Measurements from ENCODE around the gene ARFGEF2. TPM values are rescaled to one million over a fixed set of nuclear protein-coding genes. Genes with fewer than 3 reads are reported as not detected.

The ARFGEF2 gene
- total and polyA plus RNA-seq, 2 of the 4 experiments (the other 2 are of a cell fraction) = 10.3 to 39.1 TPM

DNA sequence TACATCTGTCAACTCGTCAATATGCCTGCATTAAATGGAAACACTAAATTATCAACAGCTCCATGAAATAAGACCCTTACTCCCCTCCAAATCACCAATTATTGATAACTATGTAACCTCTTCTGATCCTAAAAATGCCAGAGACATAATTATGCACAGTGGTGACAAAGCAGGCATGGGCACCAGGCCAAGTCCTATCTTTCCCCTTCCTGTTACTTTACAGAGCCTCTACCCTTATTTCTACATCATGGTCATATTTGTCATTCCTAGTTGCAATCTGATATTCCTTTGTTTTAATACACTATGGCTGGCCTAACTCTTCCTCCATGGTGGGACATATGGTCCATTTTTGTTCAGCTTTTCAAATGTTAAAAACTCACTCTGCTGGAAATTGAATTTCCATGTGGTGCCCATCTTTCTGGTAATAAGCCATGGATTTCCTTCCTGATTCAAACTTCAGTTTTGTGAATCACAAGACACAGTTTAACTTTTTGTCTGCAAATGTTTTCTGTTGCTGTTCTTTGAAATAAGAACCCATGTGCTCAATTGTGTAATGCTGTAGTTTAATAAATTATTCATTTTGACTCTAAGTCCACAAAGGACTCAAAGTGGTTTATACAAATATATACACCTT lies 41.8 kb upstream of the ARFGEF2 start:
- in situ Hi-C loops (cut with MboI; ENCODE audit: low sequenced_read_pairs) = loop anchor here (25.0 kb wide), 1 partner anchor 92 kb away; no protein-coding TSS in a partner anchor
- BruUV-seq (replicated peaks) = no TSS peak
- no peak for DNase-seq

More for the DNA sequence above, 41.8 kb upstream of the ARFGEF2 start:
- Histone ChIP-seq H2BK5ac (ENCODE audit: low read depth, low read length, poor library complexity, severe bottlenecking) (no peak overlapping the region), H3K56ac (ENCODE audit: extremely low read depth, insufficient read depth, low read length) (no peak overlapping the region), H3K18ac (ENCODE audit: low read depth, low read length) (no peak overlapping the region), H3K4me2 (ENCODE audit: low read depth, low read length) (no peak overlapping the region), H3K36me3 (ENCODE audit: control insufficient read depth, insufficient read depth, low read length) (no peaks in the 10 kb centered on the region), H4K91ac (ENCODE audit: insufficient read depth, low read depth, low read length) (no peak overlapping the region), H3K27ac (ENCODE audit: insufficient read depth, low read length) (no peak overlapping the region), H3K14ac (replicated peaks; ENCODE audit: low read depth, low read length) (no peak overlapping the region), H3K27me3 (ENCODE audit: control insufficient read depth, insufficient read depth, low read length) (peaks cover 10% of the 10 kb centered on the region), H4K5ac (ENCODE audit: low read depth, low read length) (no peak overlapping the region), H3K23ac (ENCODE audit: low read depth, low read length) (no peak overlapping the region), H2BK120ac (ENCODE audit: low read depth, low read length) (no peak overlapping the region), H4K8ac (ENCODE audit: low read depth in 2 of 2, low read length in 2 of 2) (no peak overlapping the region), H3K4ac (ENCODE audit: low read depth, low read length) (no peak overlapping the region), H3K4me3 (ENCODE audit: insufficient read depth, low read depth, low read length) (no peak overlapping the region), H2AFZ (replicated peaks; ENCODE audit: low read length, poor library complexity) (no peak overlapping the region), H2AK5ac (ENCODE audit: low read depth, low read length) (no peak overlapping the region), H2BK15ac (ENCODE audit: low read depth, low read length) (no peak overlapping the region), H3K9me3 (ENCODE audit: control insufficient read depth, insufficient read depth, low read length) (0 out of 2 replicates have a peak, but pooled peaks cover 2% of the 10 kb centered on the region), H2AK9ac (replicated peaks; ENCODE audit: low read depth, low read length, poor library complexity) (no peak overlapping the region), H3K4me1 (ENCODE audit: control insufficient read depth, insufficient read depth, low read length) (no peaks in the 10 kb centered on the region), H3K79me1 (ENCODE audit: low read depth in 1 of 2, low read length in 2 of 2) (no peaks in the 10 kb centered on the region), H3K9ac (ENCODE audit: low read depth, low read length) (no peak overlapping the region), H3K9me1 (ENCODE audit: insufficient read depth, low read length) (no peaks in the 10 kb centered on the region), H4K20me1 (ENCODE audit: insufficient read depth, low read length) (no peaks in the 10 kb centered on the region), H2BK20ac (ENCODE audit: low read depth, low read length) (no peak overlapping the region)
- CTCF ChIA-PET = no interaction called here
- POLR2A ChIA-PET (ENCODE audit: unreplicated experiment) = no interaction called here
- intact Hi-C loops (cut with micrococcal nuclease) = no loop called here
- ATAC-seq (ENCODE audit: low read depth) = no peak
- dilution Hi-C loops (cut with HindIII; ENCODE audit: low sequenced_read_pairs, unreplicated experiment) = no loop called here
- TF ChIP-seq RCOR1 (IDR thresholded peaks at IDR 0.05; ENCODE audit: insufficient replicate concordance, low read length) (no peak), MXI1 (IDR thresholded peaks at IDR 0.05; ENCODE audit: borderline replicate concordance, low read depth, low read length) (no peak), NFE2L2 (IDR thresholded peaks at IDR 0.05; ENCODE audit: low read depth, low read length) (no peak), FOS (IDR thresholded peaks at IDR 0.05; ENCODE audit: low read depth, low read length) (no peak), CHD1 (IDR thresholded peaks at IDR 0.05; ENCODE audit: low read depth, low read length) (no peak), MAFK (IDR thresholded peaks at IDR 0.05; ENCODE audit: low read depth, low read length) (no peak), RFX5 (IDR thresholded peaks at IDR 0.05; ENCODE audit: low read depth, low read length) (no peak), CEBPB (IDR thresholded peaks at IDR 0.05; ENCODE audit: low read depth, low read length) (no peak), POLR2A (IDR thresholded peaks at IDR 0.05; ENCODE audit: low read depth, low read length) (no peak)
- TF ChIP-seq, protein P1, sequence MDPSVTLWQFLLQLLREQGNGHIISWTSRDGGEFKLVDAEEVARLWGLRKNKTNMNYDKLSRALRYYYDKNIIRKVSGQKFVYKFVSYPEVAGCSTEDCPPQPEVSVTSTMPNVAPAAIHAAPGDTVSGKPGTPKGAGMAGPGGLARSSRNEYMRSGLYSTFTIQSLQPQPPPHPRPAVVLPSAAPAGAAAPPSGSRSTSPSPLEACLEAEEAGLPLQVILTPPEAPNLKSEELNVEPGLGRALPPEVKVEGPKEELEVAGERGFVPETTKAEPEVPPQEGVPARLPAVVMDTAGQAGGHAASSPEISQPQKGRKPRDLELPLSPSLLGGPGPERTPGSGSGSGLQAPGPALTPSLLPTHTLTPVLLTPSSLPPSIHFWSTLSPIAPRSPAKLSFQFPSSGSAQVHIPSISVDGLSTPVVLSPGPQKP (IDR thresholded peaks at IDR 0.05; ENCODE audit: borderline replicate concordance, low read depth, low read length) = no peak
- WGBS, 2 experiments (ENCODE audit: extremely low coverage in 2 of 2, insufficient read length in 1 of 2) = no CpG with 5 or more reads among the region's 1 CpG

Measured in IMR-90 (cell line).